Stimulated activated CD8-positive, alpha-beta memory T cell treated with anti-CD3 and anti-CD28 coated beads, Interleukin-7, amount 100 ng/mL, for 4 hours (primary cell): Measurements from ENCODE around the gene KCNK1.

Source experiments
- DNase-seq, 2 donors: peaks; one replicate each; pipeline ENCODE4 v3.0.0-alpha.2; 2020; ENCODE audit warnings: low read depth in 2 of 2

Gene KCNK1

GRCh38 chr1:233636503-233636877 is 22.6 kb downstream of the KCNK1 start:
- DNase-seq = no peak

- no peak for DNase-seq
Observed at GRCh38 chr1:233638513-233638912, 24.6 kb downstream of the KCNK1 start.

- DNase-seq = no peak
Observed at GRCh38 chr1:233639611-233640010, 25.7 kb downstream of the KCNK1 start.

GRCh38 chr1:233640179-233640578 is 26.3 kb downstream of the KCNK1 start:
- no peak for DNase-seq

- DNase-seq = no peak
Observed at GRCh38 chr1:233641029-233641428, 27.1 kb downstream of the KCNK1 start.

GRCh38 chr1:233647073-233647472 is 33.2 kb downstream of the KCNK1 start:
- DNase-seq = no peak

GRCh38 chr1:233647636-233648035 is 33.7 kb downstream of the KCNK1 start:
- no peak for DNase-seq

- DNase-seq = no peak
Observed at GRCh38 chr1:233651061-233651460, 37.2 kb downstream of the KCNK1 start.

- no peak for DNase-seq
Observed at GRCh38 chr1:233651563-233652233, 37.8 kb downstream of the KCNK1 start.

GRCh38 chr1:233652526-233652925 is 38.6 kb downstream of the KCNK1 start:
- DNase-seq = no peak

- DNase-seq = no peak
Observed at GRCh38 chr1:233654658-233655280, 40.9 kb downstream of the KCNK1 start.

- no peak for DNase-seq
Observed at GRCh38 chr1:233655301-233655740, 41.4 kb downstream of the KCNK1 start.

GRCh38 chr1:233656032-233656635 is 42.2 kb downstream of the KCNK1 start:
- DNase-seq = no peak

- DNase-seq = no peak
Observed at GRCh38 chr1:233656687-233657086, 42.8 kb downstream of the KCNK1 start.

- DNase-seq = no peak
Observed at GRCh38 chr1:233657466-233657865, 43.6 kb downstream of the KCNK1 start.

GRCh38 chr1:233659495-233659894 is 45.6 kb downstream of the KCNK1 start:
- DNase-seq = no peak

GRCh38 chr1:233661376-233662159 is 47.7 kb downstream of the KCNK1 start:
- DNase-seq = no peak

GRCh38 chr1:233662575-233663304 is 48.8 kb downstream of the KCNK1 start:
- DNase-seq = no peak

GRCh38 chr1:233664253-233664652 is 50.3 kb downstream of the KCNK1 start:
- no peak for DNase-seq

GRCh38 chr1:233664804-233665574 is 51.1 kb downstream of the KCNK1 start:
- DNase-seq = no peak
